Adrenal gland (tissue), 5 donors: ENCODE data around the gene SCO1.

Source experiments
- CTCF ChIP-seq, 6 experiments: fragments of 450-650 bp in 4 of 6; fragments of 200-600 bp in 2 of 6; sonication (generic) in 1 of 6; IDR thresholded peaks; 1 replicate in 5 of 6; 2 replicates in 1 of 6; pipeline versions ENCODE4 v1.5.1 to v1.8.0; 2016 to 2021; ENCODE audit warnings: antibody characterized with exemption in 6 of 6, mild to moderate bottlenecking in 2 of 6, moderate library complexity in 1 of 6
- POLR2A ChIP-seq, 2 donors: fragments of 450-650 bp; IDR thresholded peaks; one replicate each; pipeline ENCODE4 v1.6.1; 2017; ENCODE audit warnings: antibody characterized with exemption in 2 of 2, mild to moderate bottlenecking in 2 of 2, moderate library complexity in 1 of 2
- donor health status: DM: no; HTN: no; CAD: no.

DNA sequence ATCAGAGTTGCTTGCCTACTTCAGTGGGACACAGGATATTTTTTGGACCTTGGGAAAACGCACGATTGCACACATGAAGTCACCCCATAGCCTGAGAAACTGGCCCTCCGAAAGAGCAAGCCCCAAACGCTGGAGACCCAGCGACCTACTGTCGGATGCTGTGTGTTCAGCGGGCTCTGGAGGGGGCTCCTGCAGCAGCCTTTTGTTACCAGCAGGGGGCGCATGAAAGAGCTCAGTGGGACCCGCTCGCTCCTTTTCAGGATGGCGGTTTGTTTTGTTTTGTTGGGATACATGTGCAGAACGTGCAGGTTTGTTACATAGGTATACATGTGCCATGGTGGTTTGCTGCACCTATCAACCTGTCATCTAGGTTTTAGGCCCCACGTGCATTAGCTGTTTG, 68.6 kb downstream of the SCO1 start:
- TF ChIP-seq CTCF (IDR thresholded peaks at IDR 0.05), result peak in 1 of 6 experiments; percentile 10
- TF ChIP-seq POLR2A (IDR thresholded peaks at IDR 0.05), result no peak
